GM19328 (cell line): ENCODE data around the gene IKBKE.

ENCODE experiments used
- ATAC-seq: cut with Tn5 transposase; IDR thresholded peaks from one replicate; pipeline ENCODE4 v1.9.1; 2021; ENCODE audit warnings: mild to moderate bottlenecking, moderate library complexity; ENCODE audit not compliant: unreplicated experiment

The IKBKE gene

DNA sequence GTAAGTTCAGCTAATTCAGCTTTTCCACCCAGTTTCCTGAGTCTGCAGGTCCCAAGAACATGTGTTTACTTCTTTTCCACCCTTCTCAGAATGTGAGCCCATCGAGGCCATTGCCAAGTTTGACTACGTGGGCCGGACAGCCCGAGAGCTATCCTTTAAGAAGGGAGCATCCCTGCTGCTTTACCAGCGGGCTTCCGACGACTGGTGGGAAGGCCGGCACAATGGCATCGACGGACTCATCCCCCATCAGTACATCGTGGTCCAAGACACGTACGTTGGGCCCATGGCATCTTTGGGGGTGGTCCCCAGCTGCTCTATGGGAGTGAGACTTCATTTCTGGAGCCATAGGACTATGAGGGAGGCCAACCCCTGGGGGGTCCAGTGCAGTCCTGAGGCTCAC lies 17.2 kb upstream of the IKBKE start:
- no peak for ATAC-seq

DNA sequence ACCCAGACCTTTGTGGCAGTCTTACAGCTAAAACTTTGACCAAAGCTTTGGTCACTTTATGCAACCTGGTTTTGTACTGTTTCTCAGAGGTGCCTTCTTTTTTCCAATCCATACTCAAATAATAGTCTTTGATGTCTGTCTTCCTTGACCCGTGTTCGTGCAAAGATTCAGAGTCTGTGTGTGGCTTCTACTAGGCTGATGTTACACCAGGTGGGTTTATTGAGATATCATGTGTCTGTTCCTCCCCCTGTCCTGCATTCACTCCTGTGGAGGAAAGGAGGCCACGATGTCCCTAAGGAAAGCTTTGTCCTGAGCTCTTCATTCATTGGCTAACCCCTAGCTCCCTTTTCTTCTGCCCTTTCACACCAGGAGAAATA lies 15.0 kb upstream of the IKBKE start:
- no peak for ATAC-seq

DNA sequence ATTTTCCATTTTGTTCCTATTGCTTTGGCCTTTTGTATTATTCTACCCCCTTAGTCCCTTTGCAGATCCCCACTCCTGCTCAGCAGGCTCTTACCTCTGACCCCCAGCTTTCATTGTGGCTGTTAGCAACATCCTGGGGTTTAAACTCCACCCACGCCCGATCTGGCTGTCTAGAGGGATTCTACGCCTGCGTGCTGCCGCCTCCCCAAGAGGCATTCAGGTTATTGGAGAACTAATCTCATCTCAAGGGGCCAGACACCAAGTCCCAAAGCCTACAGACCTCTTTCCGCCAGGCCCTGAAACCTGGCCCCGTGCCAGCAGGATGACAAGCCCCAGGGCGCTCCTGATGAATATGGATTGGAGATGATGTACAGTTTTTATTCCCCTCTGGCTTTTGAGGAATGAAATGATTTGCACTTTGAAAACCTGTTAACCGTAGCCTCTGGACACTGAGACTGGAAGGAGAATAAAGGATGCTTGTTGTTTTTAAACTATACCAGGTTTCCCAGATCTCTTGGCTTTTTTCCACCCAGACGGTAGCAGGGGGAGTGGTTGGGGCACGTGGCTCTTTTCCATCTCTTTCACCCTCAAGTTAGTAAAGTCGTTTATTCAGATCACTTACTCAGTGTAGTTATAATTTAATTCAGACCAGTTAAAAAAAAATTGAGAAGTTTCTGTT lies 14.5 kb upstream of the IKBKE start:
- no peak for ATAC-seq

DNA sequence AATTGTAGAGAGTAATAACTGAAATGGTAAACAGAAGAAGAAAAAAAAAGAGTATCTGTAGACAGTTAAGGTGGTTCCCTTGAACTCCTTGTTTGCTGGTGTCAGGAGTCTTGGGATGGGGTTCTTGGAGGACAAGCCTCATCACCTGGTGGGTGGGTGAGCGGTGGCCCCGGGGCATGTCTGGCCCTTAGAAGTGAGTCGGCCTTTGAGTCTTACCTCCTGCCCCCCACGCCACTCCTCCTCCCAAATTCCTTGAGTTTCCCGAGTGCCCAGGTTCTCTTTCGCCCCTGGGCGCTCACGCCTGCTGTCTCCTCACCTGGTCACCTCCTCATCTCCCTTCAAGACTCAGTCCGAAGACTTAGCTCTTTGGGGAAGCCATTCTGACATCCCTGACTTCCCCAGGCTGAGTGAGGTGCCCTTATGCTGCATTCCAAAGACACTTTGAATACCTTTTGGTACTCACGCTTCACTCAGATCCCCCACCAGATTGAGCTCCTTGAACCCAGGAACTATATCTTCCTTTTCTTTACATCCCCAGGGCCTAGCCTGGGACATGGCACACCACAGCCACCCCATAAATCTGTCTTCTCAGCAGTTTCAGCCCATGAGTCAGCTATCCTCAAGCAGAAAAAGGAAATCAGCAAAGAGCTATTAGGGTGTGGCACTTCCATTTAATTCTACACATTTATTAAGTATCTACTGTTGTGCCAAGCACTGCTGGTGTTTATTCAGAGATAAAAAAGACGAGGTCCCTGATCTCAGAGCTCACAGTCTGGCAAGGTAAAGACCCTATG lies 13.5 kb upstream of the IKBKE start:
- ATAC-seq = no peak

DNA sequence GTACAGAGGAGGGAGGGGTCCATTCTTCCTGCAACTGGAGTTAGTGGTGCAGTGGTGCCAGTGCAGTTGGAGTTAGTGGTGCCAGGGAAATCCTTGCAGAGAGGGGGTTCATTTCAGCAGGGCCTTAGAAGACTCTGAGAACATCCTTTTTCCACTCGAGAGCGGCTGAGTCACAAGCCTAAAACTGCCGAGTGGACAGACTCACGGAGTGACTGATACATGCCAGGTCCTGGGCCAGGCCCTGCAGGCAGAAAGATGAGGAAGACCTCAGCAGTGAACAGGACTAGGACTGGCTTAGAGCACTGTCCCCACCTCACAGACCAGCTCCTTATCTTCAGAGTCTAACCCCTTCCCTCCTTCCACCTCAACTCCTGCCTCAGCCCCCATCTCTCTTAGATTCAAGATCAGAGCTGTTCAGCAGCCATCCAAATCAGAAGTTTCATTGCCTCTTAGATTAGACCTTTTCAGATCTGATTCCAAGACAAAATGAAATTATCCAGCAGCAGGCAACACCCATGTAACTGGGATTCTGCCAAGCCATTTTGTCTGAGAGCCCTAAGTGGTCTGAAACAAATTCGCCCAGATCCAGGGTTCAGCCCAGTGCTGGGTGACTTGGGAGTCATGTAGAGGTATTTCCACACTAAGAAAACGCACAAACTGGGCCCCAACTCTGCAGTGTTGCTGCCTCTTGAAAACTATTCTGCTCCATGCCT lies 12.7 kb upstream of the IKBKE start:
- no peak for ATAC-seq

DNA sequence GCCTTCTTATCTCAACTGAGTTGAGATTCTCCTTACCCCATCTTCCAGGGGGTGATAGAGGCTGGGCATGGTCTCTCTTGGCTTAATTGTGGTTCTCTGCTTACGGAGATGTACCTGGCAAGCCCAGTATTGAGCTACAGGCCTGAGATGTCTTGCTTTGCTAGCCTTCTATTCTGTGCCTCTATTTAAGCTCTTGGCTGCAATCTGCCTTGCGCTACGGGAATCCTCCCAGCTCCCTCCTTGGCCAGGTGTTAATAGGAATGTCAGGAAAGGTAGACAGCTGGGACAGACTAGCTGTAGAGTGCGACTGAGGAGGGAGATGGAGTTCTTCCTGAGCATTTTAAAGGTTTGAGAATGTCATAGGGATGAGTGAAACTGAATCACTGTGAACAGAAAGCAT lies 10.6 kb upstream of the IKBKE start:
- no peak for ATAC-seq

DNA sequence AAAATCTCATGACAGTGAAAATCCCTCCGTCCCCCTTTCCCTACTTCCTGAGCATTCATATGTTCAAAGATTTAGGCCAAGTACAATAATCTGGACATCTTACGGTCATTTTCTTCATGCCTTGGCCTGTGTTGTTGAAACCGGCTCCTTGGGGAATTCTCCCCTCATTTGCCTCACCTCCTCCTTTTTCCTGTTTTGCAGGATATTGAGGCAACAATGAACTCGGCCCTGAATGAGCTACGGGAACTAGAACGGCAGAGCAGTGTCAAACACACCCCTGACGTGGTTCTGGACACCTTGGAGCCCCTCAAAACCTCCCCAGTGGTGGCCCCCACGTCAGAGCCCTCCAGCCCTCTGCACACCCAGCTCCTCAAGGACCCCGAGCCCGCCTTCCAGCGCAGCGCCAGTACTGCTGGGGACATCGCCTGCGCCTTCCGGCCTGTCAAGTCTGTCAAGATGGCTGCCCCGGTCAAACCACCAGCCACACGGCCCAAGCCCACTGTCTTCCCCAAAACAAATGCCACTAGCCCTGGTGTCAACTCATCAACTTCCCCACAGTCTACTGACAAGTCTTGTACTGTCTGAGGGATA lies 9.3 kb upstream of the IKBKE start:
- ATAC-seq = no peak

DNA sequence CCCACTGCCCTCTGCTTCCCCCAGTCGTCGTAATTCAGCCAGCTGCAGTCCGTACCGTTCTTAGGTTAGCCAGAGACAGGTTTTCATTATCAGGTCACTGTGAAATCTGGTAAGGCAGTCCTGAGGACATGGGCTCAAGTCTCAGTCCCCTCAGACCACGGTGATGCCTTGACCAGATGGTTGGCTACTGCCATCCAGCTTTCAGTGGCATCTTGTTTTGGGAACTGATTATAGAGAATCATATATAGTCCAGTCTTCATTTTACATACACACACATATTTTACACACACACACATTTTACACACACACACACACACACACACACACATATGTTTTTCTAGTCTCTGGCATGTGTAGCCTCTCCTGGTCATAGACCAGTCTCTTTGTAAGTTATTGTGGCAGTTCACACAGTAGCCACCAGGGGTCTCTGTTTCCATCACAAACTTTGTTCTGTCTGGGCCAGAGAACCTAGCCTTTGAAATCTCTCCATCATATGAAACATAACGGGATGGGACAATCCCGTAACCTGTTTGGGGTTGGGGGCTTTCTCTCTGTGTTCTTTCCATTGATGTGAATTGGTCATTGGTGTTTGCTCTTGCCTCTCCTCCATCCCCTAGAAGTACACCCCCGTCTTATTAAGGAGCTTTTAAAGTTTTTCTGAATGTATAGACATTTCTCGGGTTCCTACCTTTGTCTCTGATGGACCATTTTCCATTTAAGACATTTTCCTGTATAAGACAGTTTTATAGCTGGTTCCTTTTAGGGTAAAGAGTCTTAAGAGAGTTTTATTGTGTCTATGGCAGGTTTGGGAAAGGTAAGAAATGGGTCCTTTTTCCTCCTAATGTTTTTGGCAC lies 8.4 kb upstream of the IKBKE start:
- ATAC-seq = no peak

DNA sequence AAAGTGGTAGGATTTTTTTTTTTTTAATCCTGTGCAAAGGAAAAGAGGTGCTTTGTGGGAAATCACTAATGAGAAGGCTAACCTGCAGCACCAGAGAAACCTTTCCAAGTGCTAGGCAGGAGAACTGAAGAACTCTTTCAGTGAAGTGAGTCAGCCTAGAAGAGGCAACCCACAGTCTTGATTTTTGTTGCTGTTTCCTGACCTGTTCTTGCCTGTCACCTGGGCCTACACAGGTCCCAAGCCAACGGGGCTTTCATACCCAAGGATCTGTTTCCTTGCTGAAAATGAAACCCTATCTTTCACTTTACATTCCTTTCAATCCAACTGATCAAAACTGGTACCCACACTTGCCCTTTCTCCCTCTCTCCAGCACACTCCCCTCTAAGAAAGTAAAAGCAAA lies 7.1 kb upstream of the IKBKE start:
- no peak for ATAC-seq

DNA sequence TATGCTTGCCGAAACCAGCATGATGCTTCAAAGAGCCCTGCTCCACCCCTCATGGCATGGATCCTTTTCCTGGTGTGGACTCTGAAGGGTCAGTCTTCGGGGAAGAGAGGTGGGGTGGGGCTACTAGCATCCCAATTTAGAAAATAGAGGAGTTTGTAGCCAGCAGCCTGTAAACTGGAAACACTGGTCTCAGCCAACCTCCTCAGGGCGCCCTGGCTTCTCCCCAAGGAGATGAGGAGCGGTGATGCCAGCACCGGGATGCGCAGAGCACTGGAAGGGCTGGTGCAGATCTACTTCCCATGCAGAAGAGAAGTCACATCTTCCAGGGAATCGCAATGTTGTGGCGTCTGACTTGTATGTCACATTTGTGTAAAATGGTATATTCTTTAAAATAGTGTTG lies 6.4 kb upstream of the IKBKE start:
- ATAC-seq = no peak

DNA sequence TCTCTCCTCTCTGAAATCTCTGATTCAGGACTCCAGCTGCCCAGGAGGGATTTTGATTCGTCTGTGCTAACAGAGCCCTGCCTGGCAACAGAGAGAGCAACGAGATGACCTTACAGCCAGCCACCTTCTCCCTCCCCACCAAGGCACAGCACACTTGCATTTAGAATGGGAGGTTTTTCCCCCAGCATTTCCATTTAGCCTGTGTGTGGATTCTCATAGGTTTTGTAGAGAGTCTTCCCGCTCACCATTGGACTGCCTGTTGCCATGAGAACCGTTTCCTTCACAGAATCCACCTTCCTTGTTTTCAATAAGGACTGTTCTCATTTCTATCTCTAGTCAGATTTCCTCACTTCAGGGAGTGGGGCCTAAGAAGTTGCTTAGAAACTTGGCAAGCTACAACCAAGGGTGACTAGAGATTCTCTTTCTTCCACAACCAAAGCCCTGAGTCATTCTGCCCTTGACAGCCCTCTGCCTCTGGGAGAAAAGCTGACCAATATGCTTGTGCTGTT lies 5.8 kb upstream of the IKBKE start:
- ATAC-seq = no peak

DNA sequence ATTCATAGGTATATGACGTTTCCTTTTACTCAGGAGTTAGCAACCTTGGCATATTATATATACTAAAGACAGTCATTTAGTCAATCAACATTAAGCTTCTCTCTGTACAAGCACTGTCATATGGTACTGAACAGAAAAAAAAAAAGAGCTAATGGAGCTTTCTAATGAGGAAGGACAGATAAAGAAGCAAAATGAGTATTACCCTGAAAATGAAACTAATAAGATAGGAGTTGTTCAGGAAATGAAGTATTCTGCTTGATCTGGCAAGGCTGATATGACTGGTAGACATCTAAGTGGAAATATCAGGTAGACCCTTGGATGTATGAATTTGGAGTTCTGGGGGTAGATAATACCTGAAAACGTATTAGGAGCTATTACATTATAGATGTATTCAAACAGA lies 4.3 kb upstream of the IKBKE start:
- ATAC-seq = no peak

DNA sequence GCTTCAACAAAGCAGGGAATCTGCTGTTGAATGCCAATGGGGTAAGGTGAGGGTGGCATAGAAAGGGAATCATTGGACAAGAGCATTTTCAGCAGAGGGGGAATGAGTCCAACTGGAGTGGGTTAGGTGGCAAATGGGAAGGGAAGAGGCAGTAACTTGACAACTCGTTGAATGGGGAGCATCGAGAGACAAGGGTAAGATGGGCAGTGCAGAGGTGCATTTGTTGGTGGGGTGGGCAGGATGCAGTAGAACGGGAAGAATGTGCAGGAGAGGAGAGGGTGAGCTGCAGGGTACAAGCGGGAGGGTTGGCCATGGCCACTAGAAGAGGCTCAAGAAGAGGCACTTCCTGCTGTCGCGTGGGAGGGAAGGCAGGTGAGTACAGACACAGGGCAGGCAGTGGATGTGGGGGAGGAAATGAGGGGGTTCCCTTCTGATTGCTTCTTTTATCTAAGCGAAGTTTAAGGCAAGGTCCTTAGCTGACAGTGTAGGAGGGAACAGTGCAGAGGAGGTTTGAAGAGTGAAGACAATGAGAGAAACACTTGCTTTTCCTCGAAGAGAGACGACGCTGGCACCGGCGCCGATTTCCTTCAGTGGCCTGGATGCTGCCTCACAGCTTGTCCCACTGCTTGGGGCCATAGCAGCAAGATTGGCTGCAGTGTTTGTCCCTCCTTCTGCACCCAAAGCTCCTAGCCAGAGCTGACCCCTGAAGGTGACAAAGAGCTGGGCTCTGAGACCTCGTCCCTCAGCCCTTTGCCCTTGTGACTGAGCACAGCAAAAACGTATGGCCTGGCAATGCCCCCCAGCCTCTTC lies 3.2 kb upstream of the IKBKE start:
- no peak for ATAC-seq

DNA sequence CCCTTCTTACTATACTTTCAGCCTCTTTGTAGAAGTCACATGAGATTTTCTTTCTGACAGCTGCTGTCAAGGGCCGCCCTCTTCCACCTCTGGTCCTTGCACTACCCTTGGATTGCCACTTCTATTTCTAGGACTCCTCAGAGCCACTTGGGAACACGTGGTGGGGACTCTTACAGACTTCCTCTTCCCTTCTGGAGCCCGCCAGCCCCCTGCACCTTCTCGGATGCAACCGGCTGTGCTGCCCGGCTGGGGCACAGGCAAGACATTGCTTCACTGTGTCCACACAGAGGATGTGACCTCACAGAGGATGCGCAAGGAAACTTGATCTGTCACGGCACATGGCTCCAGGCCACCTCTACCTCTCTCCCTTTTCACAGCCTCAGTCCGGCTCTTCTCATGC lies 2.4 kb upstream of the IKBKE start:
- no peak for ATAC-seq

DNA sequence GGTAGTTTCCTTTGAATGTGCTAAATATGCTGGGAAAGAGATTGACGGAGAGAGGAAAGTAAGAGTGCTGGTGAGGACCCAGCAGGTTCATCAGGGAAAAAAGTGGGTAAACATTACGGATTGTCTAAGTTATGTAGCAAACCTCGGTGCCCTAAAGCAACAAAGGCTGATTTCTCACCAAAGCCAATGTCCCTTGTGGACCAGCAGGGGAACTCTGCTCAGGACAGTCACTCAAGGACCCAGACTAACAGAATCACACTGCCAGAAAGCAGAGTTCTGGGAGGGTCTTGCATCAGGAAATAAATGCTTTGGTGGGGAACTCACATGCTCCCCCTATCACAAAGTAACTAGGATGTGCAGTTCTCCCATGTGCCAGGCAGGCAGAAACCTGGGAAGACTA lies 1.7 kb upstream of the IKBKE start:
- ATAC-seq = no peak

DNA sequence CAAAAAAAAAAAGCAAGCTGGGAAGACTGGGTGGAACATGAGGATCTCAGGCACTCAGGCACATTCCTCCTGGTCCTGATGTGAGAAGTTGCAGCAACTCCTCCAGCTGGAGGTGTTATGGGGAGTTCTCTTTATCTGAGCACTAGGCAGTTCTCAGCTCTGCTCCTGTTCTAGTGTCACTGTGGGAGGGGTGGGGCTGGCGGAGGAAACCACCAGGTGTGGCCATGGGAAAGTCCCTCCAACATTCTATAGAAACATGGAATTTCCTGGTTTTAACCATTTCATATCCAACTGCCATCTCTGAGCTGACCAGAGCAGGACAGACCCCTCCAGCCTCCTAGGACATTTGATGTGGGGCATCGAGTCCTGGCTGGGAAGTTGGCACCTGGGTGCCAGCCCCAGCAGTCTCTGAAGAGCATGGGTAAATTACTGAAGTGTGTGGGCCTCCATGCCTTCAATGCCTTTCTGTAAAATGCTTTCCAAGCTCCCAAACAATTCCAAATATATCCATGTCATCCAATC lies 804 bp upstream of the IKBKE start:
- ATAC-seq = no peak

DNA sequence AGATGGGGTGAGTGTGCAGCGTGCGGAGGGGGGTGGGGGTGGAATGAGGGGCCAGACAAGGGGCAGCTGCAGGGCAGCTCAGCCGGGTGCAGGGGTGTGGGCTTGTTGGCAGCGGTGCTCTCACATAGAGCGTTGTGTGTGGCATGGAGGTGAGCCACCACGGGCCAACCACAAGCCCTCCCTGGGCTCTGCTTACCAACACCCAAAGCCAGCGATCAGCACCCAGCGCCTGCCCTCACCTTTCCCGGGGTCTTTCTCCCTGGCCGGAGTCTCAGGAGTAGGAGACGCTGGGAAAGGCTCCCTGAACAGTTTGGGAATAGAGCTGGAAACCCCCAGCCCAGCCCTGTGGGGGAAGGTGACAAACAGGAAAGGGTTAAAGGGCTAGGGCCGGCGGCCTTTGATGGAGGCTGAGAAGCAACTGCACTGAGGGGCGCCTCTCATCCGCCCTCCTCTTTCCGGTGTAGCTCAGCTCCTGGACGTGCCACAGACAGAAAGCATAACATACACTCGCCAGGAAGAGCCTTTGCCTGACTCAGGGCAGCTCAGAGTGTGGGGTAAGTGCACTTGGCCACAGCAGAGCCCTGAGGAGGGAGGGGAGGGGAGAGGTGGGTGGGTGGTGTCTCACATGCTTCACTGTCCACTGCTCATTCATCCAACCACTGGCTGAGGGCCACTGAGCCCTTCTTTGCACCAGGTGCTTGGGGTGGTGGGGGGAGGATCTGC lies 577 bp downstream of the IKBKE start:
- no peak for ATAC-seq

DNA sequence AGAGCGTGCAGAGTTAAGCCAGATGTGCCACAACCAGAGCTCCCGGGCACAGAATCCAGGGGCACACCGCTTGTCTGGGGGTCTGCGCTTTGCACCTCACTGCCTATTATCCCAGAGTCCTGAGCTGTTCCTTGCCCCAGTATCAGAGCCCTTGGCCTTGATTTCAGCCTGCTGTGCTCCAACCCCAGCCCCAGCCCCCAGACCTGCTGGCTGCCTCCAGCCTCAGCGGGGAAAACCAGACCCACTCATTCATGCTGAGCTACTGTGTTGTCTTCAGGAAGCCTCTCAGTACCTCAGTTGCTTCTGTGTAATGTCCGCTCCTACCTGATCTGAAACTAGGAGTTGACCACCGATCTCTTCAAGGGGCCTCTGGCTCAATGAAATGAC lies 1.1 kb downstream of the IKBKE start:
- no peak for ATAC-seq

DNA sequence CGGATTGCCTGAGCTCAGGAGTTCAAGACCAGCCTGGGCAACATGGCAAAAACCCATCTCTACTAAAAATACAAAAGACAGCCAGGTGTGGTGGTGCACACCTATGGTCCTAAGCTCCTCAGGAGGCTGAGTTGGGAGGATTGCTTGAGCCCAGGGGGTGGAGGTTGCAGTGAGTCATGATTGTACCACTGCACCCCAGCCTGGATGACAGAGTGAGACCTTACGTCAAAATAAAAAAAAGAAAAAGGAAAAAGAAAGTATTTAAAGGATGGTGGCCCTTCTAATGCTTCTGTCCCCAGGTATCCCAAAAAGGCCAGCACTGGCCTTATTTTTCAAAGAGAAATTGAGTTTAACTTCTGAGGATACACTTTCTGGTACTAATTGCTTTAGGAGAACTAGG lies 1.7 kb downstream of the IKBKE start:
- ATAC-seq = no peak
